Vagina (tissue), 2 donors: ENCODE measurements around the gene AFF3. TPM values are rescaled to one million over a fixed set of nuclear protein-coding genes. Genes with fewer than 3 reads are reported as not detected.

Experiments
- DNase-seq, 2 donors: peaks; one replicate each; pipeline ENCODE4 v3.0.0-alpha.2; 2017; ENCODE audit errors: extremely low spot score in 2 of 2
- H3K27ac ChIP-seq: fragments of 200-600 bp; sonication (generic); one replicate; pipeline ENCODE4 v1.5.1; 2019
- H3K27me3 ChIP-seq: fragments of 200-600 bp; sonication (generic); one replicate; pipeline ENCODE4 v1.5.1; 2019
- H3K36me3 ChIP-seq, 2 donors: fragments of 200-600 bp; sonication (generic); one replicate each; pipeline ENCODE4 v1.5.1; 2017 to 2019
- H3K4me1 ChIP-seq: fragments of 200-600 bp; sonication (generic); one replicate; pipeline ENCODE4 v1.5.1; 2019
- H3K4me3 ChIP-seq, 2 donors: fragments of 200-600 bp; sonication (generic); 1 replicate in 1 of 2; 2 replicates in 1 of 2; pipeline ENCODE4 v1.5.1; 2016 to 2019
- H3K9me3 ChIP-seq: fragments of 200-600 bp; sonication (generic); one replicate; pipeline ENCODE4 v1.5.1; 2019
- POLR2A ChIP-seq, 2 donors: fragments of 450-650 bp; IDR thresholded peaks; one replicate each; pipeline ENCODE4 v1.6.1; 2017; ENCODE audit warnings: antibody characterized with exemption in 2 of 2, mild to moderate bottlenecking in 2 of 2, moderate library complexity in 2 of 2
- POLR2AphosphoS5 ChIP-seq, 2 donors: sonication (generic); formaldehyde crosslinking; IDR thresholded peaks; one replicate each; pipeline ENCODE4 v1.9.0; 2017; ENCODE audit warnings: antibody characterized with exemption in 2 of 2, mild to moderate bottlenecking in 2 of 2, low read depth in 1 of 2; ENCODE audit not compliant: insufficient read depth in 1 of 2
- intact Hi-C: fragments of 100-400 bp; cut with DNase I; formaldehyde crosslinking; loops from one replicate; pipeline ENCODE4 v1.15.1; 2023
- total RNA-seq: library from RNA; depleted of rRNA; stranded (reverse); fragments of >200 nt; gene quantifications from one replicate; pipeline ENCODE4 v1.2.3, GENCODE V29; 2016
- TF ChIP-seq, protein P1 (sequence below), 3 experiments: fragments of 450-650 bp in 2 of 3; fragments of 200-600 bp in 1 of 3; sonication (generic) in 1 of 3; IDR thresholded peaks; one replicate each; pipeline ENCODE4 v1.5.1; 2017 to 2019; ENCODE audit warnings: antibody characterized with exemption in 3 of 3, mild to moderate bottlenecking in 2 of 3, moderate library complexity in 2 of 3

AFF3 gene
- total RNA-seq, 1 donor from 2014 or later = 7.6 TPM

- intact Hi-C loops = no loop called here
- Histone ChIP-seq H3K27ac (no peak overlapping the region), H3K36me3 (no peaks in the 10 kb centered on the region), H3K9me3 (no peaks in the 10 kb centered on the region), H3K27me3 (no peaks in the 10 kb centered on the region), H3K4me3 (no peak overlapping the region), H3K4me1 (no peaks in the 10 kb centered on the region)
- DNase-seq = no peak
- TF ChIP-seq, protein P1, sequence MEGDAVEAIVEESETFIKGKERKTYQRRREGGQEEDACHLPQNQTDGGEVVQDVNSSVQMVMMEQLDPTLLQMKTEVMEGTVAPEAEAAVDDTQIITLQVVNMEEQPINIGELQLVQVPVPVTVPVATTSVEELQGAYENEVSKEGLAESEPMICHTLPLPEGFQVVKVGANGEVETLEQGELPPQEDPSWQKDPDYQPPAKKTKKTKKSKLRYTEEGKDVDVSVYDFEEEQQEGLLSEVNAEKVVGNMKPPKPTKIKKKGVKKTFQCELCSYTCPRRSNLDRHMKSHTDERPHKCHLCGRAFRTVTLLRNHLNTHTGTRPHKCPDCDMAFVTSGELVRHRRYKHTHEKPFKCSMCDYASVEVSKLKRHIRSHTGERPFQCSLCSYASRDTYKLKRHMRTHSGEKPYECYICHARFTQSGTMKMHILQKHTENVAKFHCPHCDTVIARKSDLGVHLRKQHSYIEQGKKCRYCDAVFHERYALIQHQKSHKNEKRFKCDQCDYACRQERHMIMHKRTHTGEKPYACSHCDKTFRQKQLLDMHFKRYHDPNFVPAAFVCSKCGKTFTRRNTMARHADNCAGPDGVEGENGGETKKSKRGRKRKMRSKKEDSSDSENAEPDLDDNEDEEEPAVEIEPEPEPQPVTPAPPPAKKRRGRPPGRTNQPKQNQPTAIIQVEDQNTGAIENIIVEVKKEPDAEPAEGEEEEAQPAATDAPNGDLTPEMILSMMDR (IDR thresholded peaks at IDR 0.05) = no peak
- TF ChIP-seq POLR2A (IDR thresholded peaks at IDR 0.05) = no peak
- no peak for TF ChIP-seq POLR2AphosphoS5 (IDR thresholded peaks at IDR 0.05; ENCODE audit: insufficient read depth in 1 of 2, low read depth in 1 of 2)
Observed at GRCh38 chr2:99910902-99911301, 231.5 kb downstream of the AFF3 start.

DNA sequence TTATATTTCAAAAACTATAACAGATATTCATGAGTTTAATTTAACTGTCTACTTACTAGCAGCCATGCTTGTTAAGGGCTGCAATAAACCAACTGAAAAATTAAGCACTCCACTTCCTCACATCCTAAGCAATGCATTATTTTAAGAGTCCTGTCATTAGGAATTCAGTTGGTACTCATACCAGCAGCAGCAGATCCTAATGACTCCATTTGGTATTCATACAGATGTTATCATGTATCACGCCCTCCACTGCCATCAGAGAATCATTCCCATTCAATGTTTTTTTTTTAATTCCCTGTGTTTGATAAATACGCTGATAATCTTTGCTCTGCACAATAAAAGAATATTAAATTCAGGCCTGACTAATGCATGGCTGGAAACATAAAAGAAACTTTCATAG lies 236.8 kb downstream of the AFF3 start:
- Histone ChIP-seq H3K4me3 (no peak overlapping the region), H3K9me3 (no peaks in the 10 kb centered on the region), H3K36me3 (no peaks in the 10 kb centered on the region), H3K27ac (no peak overlapping the region), H3K4me1 (no peaks in the 10 kb centered on the region), H3K27me3 (no peaks in the 10 kb centered on the region)
- TF ChIP-seq POLR2A (IDR thresholded peaks at IDR 0.05) (no peak), POLR2AphosphoS5 (IDR thresholded peaks at IDR 0.05; ENCODE audit: insufficient read depth in 1 of 2, low read depth in 1 of 2) (no peak)
- TF ChIP-seq, protein P1 (IDR thresholded peaks at IDR 0.05) = no peak
- no peak for DNase-seq
- intact Hi-C loops = no loop called here

- no peak overlapping the region for H3K4me3 ChIP-seq
- TF ChIP-seq POLR2AphosphoS5 (IDR thresholded peaks at IDR 0.05; ENCODE audit: insufficient read depth in 1 of 2, low read depth in 1 of 2) = no peak
- no peak for TF ChIP-seq POLR2A (IDR thresholded peaks at IDR 0.05)
- TF ChIP-seq, protein P1 (IDR thresholded peaks at IDR 0.05) = no peak
- H3K27ac ChIP-seq = no peak overlapping the region
- no peak for DNase-seq
- H3K27me3 ChIP-seq = no peaks in the 10 kb centered on the region
- intact Hi-C loops = no loop called here
- no peaks in the 10 kb centered on the region for H3K36me3 ChIP-seq
- H3K9me3 ChIP-seq = no peaks in the 10 kb centered on the region
- no peaks in the 10 kb centered on the region for H3K4me1 ChIP-seq
Observed at GRCh38 chr2:99905025-99905424, 237.4 kb downstream of the AFF3 start.

DNA sequence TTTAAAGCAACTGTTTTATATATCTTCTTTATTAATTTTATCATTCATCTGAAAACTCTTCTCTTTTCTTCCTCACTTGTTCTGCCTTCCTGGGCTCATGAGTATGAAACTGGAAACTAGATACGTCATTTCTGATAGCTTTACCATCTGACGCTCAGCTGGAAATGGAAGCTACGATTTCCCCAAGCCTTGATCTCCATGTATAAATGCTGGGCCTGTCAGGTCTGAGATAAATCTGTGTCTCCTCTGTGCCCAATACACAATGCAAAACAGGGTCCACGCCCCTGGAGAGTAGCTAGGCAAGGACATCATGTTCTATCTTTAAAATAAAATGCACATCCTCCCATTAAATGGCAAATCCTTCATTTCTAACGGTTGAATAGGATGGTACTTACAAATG lies 238.4 kb downstream of the AFF3 start:
- Histone ChIP-seq H3K9me3 (no peaks in the 10 kb centered on the region), H3K4me3 (no peak overlapping the region), H3K27ac (no peak overlapping the region), H3K4me1 (no peaks in the 10 kb centered on the region), H3K27me3 (no peaks in the 10 kb centered on the region), H3K36me3 (no peaks in the 10 kb centered on the region)
- no peak for TF ChIP-seq POLR2A (IDR thresholded peaks at IDR 0.05)
- TF ChIP-seq, protein P1 (IDR thresholded peaks at IDR 0.05) = no peak
- TF ChIP-seq POLR2AphosphoS5 (IDR thresholded peaks at IDR 0.05; ENCODE audit: insufficient read depth in 1 of 2, low read depth in 1 of 2) = no peak
- intact Hi-C loops = no loop called here
- no peak for DNase-seq

DNA sequence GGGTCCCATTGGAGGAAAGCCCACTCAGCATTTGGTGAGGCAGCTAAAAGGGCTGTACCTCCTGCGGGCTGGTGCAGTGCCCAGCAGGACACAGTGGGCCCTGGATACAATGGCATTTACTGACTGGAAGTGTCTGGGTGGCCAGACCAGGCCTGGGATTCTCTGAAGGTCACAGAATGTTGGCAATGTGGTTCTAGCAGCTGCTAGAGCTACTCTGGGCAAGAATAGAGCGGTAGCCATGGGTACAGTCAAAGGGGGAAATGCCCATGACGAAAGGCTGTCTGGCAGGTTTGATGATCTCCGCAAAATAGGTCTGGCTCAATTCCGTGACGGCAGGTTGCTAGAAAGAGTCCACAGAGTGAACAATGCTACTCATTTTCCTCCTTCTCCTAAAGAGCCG lies 241.8 kb downstream of the AFF3 start:
- no peak overlapping the region for H3K4me3 ChIP-seq
- DNase-seq = no peak
- no peak overlapping the region for H3K27ac ChIP-seq
- no peaks in the 10 kb centered on the region for H3K9me3 ChIP-seq
- H3K36me3 ChIP-seq = no peaks in the 10 kb centered on the region
- no peaks in the 10 kb centered on the region for H3K27me3 ChIP-seq
- no peak for TF ChIP-seq POLR2AphosphoS5 (IDR thresholded peaks at IDR 0.05; ENCODE audit: insufficient read depth in 1 of 2, low read depth in 1 of 2)
- TF ChIP-seq, protein P1 (IDR thresholded peaks at IDR 0.05) = no peak
- TF ChIP-seq POLR2A (IDR thresholded peaks at IDR 0.05) = no peak
- no peaks in the 10 kb centered on the region for H3K4me1 ChIP-seq
- intact Hi-C loops = no loop called here
